Gastroesophageal sphincter (tissue), 3 donors: Measurements from ENCODE around the gene MAML2.

ENCODE experiments used
- POLR2A ChIP-seq, 2 donors: fragments of 450-650 bp; IDR thresholded peaks; one replicate each; pipeline ENCODE4 v1.6.1; 2017; ENCODE audit warnings: antibody characterized with exemption in 2 of 2, mild to moderate bottlenecking in 2 of 2, moderate library complexity in 1 of 2
- TF ChIP-seq, protein P1 (sequence below), 4 experiments: fragments of 200-600 bp in 2 of 4; fragments of 450-650 bp in 2 of 4; sonication (generic) in 1 of 4; IDR thresholded peaks; one replicate each; pipeline ENCODE4 v1.5.1; 2017 to 2019; ENCODE audit warnings: antibody characterized with exemption in 4 of 4, mild to moderate bottlenecking in 2 of 4, moderate library complexity in 2 of 4

- TF ChIP-seq POLR2A (IDR thresholded peaks at IDR 0.05) = no peak
- TF ChIP-seq, protein P1, sequence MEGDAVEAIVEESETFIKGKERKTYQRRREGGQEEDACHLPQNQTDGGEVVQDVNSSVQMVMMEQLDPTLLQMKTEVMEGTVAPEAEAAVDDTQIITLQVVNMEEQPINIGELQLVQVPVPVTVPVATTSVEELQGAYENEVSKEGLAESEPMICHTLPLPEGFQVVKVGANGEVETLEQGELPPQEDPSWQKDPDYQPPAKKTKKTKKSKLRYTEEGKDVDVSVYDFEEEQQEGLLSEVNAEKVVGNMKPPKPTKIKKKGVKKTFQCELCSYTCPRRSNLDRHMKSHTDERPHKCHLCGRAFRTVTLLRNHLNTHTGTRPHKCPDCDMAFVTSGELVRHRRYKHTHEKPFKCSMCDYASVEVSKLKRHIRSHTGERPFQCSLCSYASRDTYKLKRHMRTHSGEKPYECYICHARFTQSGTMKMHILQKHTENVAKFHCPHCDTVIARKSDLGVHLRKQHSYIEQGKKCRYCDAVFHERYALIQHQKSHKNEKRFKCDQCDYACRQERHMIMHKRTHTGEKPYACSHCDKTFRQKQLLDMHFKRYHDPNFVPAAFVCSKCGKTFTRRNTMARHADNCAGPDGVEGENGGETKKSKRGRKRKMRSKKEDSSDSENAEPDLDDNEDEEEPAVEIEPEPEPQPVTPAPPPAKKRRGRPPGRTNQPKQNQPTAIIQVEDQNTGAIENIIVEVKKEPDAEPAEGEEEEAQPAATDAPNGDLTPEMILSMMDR (IDR thresholded peaks at IDR 0.05) = no peak
Observed at GRCh38 chr11:96061730-96062129, 281.3 kb downstream of the MAML2 start.
